Astrocyte of the spinal cord (primary cell): ENCODE results near the gene TRERF1.
A peak's percentile ranks its signal among the peaks of the same experiment; 100 is the strongest.

ENCODE experiments used
- DNase-seq: peaks from one replicate; pipeline ENCODE4 v3.0.0; 2011; ENCODE audit warnings: low read depth, low spot score
- H3K4me3 ChIP-seq: 2 replicates; pipeline ENCODE4 v1.5.1; 2011; ENCODE audit warnings: low read depth, mild to moderate bottlenecking, low read length, moderate library complexity
- CTCF ChIP-seq: IDR thresholded peaks from 2 replicates; pipeline ENCODE4 v1.5.1; 2012; ENCODE audit warnings: low read depth, mild to moderate bottlenecking, low read length, inconsistent platforms
- in situ Hi-C: cut with HindIII; loops from 2 replicates; pipeline ENCODE4 v1.10.0; 2017; ENCODE audit warnings: low sequenced_read_pairs

Gene TRERF1

GRCh38 chr6:42232035-42232434 lies 219.7 kb downstream of the TRERF1 start:
- no peak overlapping the region for H3K4me3 ChIP-seq
- no peak for TF ChIP-seq CTCF
- in situ Hi-C loops, result no loop called here
- DNase-seq, result no peak

- peak; percentile 36 for DNase-seq
- TF ChIP-seq CTCF, result peak; percentile 55
- in situ Hi-C loops, result no loop called here
- no peak overlapping the region for H3K4me3 ChIP-seq
Observed at GRCh38 chr6:42230345-42231321, 221.1 kb downstream of the TRERF1 start.

- no peak overlapping the region for H3K4me3 ChIP-seq
- DNase-seq, result no peak
- no peak for TF ChIP-seq CTCF
- in situ Hi-C loops, result no loop called here
Observed at GRCh38 chr6:42229506-42230119, 222.1 kb downstream of the TRERF1 start.

- TF ChIP-seq CTCF, result no peak
- no peak overlapping the region for H3K4me3 ChIP-seq
- in situ Hi-C loops, result no loop called here
- DNase-seq, result no peak
Observed at GRCh38 chr6:42228305-42228704, 223.4 kb downstream of the TRERF1 start.

GRCh38 chr6:42227173-42227850 lies 224.4 kb downstream of the TRERF1 start:
- no peak for DNase-seq
- in situ Hi-C loops, result no loop called here
- no peak overlapping the region for H3K4me3 ChIP-seq
- TF ChIP-seq CTCF, result no peak

GRCh38 chr6:42226645-42227143 lies 225.0 kb downstream of the TRERF1 start:
- no peak for TF ChIP-seq CTCF
- peak; percentile 69 for DNase-seq
- in situ Hi-C loops, result no loop called here
- H3K4me3 ChIP-seq, result no peak overlapping the region
